H54 (cell line): ENCODE results near the gene ALDH1A3.
"Not testable (repeated sequence)": the region's sequence is repeated elsewhere in the genome, so short reads cannot be mapped to it uniquely, and the experiment has no call there.

Source experiments
- DNase-seq: peaks from one replicate; pipeline ENCODE4 v3.0.0; 2011; ENCODE audit warnings: low spot score, mixed read lengths; ENCODE audit not compliant: insufficient read length
- FAIRE-seq: peaks from 3 replicates; lab custom pipeline; 2011; peaks lifted over from hg19 to GRCh38; lab: Jason Lieb, UNC
- POLR2A ChIP-seq: IDR thresholded peaks from 2 replicates; pipeline ENCODE4 v1.6.1; 2011; ENCODE audit warnings: low read depth, mild to moderate bottlenecking, low read length

ALDH1A3 gene

DNA sequence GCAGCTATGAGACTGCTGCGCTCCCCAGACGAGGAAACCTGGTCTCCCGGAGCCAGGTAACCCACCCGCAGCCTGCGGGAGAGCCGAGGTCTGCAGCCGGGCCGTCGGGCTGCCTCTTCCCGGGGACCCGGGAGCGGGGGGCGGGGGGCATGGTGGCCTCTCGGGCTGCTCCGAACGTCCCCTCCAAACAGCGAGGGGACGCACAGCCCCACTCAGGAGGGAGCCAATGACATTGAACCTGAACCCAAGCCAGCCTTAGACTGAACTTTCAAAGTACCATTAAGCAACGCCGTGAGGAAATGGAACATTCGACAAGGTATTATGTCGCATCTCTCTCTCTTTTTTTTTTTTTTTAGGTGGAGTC, 29.8 kb upstream of the ALDH1A3 start:
- TF ChIP-seq POLR2A: no peak
- FAIRE-seq (no peak), DNase-seq (no peak)

DNA sequence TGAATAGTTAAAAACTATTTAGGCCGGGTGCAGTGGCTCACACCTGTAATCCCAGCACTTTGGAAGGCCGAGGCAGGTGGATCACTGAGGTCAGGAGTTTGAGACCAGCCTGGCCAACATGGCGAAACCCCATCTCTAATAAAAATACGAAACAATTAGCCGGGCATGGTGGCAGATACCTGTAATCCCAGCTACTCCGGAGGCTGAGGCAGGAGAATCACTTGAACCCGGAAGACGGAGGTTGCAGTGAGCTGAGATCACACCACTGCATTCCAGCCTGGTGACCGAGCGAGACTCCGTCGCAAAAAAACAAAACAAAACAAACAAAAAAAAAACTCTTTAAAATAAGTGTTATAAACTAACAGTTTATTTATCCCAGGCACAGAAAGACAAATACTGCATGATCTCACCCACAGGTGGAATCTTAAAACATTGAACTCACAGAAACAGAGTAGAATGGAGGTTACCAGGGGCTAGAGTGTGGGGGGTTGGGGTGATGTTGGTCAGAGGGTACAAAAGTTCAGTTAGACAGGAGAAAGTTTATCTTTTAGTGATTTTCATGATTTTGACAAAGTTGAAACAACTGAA, 28.1 kb upstream of the ALDH1A3 start:
- not testable (repeated sequence) for FAIRE-seq, DNase-seq

GRCh38 chr15:100852630-100853029, 27.0 kb upstream of the ALDH1A3 start:
- DNase-seq (no peak), FAIRE-seq (no peak)
- no peak for TF ChIP-seq POLR2A

DNA sequence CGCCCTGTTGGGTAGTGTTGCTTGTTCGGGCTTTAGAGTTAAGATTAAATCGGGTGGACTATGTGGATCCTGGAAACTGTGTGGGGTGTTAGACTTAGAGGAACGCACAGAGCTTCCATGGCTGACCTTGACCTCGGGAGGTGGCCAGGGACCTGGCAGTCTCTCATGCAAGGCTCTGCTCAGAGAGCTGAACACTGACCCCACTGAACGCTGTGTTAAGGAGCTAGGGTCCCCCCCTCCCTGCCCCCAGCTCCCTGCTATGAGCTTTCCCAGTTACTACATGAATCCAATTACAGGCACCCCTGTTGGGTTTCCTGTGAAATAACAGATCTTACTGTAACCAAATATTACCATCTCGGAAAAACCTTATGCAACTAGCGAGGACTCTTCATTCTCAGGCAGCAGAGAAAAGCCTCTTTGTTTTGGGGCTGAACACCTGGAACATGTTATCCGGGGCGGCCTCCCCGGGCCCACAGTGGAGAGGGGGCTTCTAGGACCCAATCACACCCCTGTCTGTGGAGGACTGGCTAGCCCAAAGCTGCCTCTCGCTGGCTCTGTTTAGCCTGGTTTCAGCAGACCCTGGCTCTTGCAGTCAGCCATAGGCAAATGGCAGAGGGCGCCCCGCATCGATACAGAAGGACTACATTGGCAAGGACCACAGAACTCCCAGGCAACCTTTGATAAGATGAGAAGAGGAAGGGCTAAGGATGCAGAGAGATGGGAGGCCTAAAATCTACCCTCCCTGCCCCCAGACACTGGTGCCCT, 25.8 kb upstream of the ALDH1A3 start:
- FAIRE-seq (no peak), DNase-seq (no peak)
- TF ChIP-seq POLR2A: no peak

DNA sequence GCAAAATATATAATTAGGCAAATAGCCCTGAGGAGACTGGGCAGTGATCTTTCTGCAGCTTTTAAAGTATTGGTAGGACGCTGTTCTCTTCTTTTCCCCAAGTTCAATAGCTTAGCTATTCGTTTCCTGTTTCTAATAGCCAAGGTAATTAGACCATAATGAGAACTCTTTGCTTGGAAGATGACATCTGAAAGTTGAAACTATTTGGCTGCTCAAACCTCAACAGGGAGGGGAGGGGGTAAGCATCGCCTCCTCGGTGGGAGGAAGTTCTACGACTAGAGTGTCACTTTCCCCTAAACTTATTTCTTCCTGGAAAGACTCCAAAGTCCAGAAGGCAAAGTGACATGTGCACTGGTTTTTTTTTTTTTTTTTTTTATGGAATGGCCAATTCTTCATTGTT, 22.8 kb upstream of the ALDH1A3 start:
- no peak for DNase-seq
- no peak for TF ChIP-seq POLR2A
- FAIRE-seq: no peak

DNA sequence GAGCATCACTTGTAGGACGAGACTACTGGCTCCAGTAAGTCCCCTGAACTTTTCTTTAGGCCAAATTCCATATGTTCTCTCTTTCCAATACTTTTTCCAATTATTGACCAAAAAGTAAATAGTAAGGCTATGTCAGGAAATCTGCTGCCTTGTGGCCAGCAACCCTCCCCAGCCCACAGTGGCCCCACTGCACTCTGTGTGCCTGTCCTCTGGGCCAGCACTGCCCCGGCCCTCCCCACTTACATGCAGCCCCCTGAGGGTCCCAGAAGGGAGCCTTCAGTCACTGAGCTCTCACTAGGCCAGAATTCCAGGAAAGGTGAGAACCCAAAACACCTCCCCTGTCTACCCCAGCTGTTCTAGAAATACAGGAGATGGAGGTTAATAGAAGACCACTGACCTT, 21.3 kb upstream of the ALDH1A3 start:
- FAIRE-seq (no peak), DNase-seq (no peak)
- no peak for TF ChIP-seq POLR2A

- TF ChIP-seq POLR2A: no peak
- no peak for FAIRE-seq
- DNase-seq: no peak
Observed at GRCh38 chr15:100859970-100860828, 19.4 kb upstream of the ALDH1A3 start.

- DNase-seq (no peak), FAIRE-seq (no peak)
- no peak for TF ChIP-seq POLR2A
Observed at GRCh38 chr15:100860829-100861510, 18.7 kb upstream of the ALDH1A3 start.

- DNase-seq (no peak), FAIRE-seq (no peak)
- TF ChIP-seq POLR2A: no peak
Observed at GRCh38 chr15:100861511-100861991, 18.1 kb upstream of the ALDH1A3 start.

GRCh38 chr15:100862162-100862561, 17.5 kb upstream of the ALDH1A3 start:
- TF ChIP-seq POLR2A: no peak
- FAIRE-seq (no peak), DNase-seq (no peak)

- no peak for FAIRE-seq
- no peak for TF ChIP-seq POLR2A
- DNase-seq: no peak
Observed at GRCh38 chr15:100863075-100863795, 16.4 kb upstream of the ALDH1A3 start.

DNA sequence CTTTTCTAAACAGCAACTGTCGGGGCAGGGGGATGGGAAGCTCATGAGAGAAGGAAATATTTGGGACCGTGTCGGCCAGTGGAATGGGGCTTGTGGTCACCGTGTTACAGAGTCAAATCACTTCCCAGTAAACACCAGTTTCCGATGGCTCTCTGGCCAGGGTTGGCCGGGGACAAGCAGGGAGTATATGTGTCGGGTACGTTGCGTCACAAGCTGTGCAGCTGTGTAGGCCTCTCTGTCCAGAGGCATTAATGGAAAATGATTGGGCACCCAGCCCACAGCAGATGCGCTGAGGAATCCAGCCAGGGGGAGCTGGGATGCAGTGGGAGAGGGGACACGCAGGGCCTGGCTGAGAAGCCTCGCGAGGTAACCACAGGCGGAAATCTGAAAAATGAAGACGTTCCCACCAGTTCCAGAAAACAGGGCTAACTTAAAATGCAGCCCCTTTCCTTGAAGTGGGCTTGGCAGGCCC, 15.8 kb upstream of the ALDH1A3 start:
- FAIRE-seq (no peak), DNase-seq (no peak)
- no peak for TF ChIP-seq POLR2A
